NCI-H2029 (cell line): ENCODE measurements around the gene BRIP1.
"Not testable (repeated sequence)": the region's sequence is repeated elsewhere in the genome, so short reads cannot be mapped to it uniquely, and the experiment has no call there.

Experiments used
- DNase-seq: peaks from one replicate; lab custom pipeline; 2025; lab: John Stamatoyannopoulos, UW

The BRIP1 gene

DNA sequence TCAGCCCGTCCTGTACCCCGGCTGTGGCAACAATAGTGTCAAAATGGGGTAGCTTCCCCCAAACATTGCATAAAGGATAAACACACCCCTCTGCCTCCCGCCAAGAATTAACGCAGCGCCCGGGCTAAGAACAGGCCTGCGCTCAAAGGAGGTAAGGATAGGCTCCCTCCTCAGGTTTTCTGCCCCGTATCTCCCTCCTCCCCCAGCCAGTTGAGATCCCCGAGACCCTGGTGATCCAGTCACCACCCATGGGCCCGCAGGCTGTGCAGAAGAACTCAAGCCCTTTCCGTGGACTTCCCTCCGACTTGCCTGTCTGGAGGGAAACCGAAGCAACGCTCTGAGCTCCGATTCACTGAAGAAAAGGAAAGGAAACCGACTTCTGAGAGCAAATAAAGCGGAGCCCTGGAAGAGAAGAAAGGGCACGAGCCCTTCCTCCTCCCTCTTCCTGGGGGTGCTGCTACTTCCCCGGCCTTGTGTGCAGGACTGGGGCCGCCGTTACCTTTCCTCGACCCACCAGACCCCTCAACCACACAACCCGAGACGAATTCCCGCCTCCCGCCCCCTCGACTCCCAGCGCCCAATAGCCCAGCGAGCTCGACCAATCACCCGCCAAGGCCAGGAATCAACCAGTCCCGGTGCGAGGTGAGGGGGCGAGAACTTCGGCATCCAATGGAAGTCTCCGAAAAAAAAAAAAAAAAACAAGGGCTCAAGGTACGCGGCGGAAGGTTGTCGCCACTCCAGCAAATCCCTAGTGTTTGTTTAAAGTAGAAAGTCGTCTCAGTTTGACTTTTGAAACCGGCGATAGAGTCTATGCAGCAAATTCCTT, at the start of gene BRIP1:
TSS of gene BRIP1 (minus strand) at position 554 of the 826 bp plus-strand sequence. CDS start 1,989 bp downstream, outside the sequence.
- DNase-seq, result peak; percentile 84

DNA sequence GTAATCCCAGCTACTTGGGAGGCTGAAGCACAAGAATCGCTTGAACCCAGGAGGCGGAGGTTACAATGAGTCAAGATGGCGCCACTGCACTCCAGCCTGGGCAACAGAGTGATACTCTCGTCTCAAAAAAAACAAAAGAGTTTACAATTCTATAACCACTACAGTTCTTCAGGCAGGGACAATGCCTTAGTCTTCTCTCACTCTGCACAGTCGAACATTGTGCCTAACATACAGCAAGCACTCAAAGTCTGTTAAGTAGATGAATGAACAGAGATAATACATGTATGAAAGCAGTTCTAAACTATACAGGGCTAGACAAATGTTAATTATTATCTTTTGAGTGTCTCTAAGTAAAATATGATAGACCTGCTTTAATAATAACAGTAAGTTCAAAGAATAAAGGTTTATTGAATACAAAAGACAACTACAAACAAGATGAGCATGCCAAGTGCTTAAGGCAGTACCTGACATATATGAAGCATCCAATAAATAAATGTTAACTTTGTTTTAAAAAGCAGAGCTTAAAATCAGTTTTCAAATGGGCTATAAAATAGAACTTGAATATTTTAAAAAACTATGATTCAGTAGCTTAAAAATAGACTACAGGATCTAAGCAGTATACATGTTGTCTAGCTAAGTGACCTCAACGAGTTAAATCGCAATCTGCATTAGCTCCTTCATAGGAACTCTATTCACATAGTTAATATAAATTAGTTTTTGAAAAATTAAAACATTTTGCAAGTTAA, 45.1 kb upstream of the BRIP1 start:
- no peak for DNase-seq

DNA sequence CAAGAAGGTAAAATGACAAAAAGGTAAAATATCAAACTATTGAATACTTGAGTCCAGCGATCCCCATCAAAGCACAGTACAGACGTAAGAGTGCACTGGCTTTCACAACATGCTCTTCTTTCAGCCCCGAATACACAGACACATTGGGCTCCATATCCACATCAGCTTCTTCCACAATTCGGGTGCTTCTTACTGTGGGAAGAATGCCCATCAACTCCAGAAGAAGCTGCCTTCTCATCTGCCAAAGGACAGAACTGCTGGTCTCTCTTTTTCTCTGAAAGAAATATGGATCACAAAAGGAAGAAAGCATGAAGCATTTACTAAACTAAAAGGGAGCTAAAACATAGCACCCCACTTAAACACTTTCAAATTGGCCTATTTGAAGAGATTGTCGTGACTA, 44.0 kb upstream of the BRIP1 start:
- no peak for DNase-seq

DNA sequence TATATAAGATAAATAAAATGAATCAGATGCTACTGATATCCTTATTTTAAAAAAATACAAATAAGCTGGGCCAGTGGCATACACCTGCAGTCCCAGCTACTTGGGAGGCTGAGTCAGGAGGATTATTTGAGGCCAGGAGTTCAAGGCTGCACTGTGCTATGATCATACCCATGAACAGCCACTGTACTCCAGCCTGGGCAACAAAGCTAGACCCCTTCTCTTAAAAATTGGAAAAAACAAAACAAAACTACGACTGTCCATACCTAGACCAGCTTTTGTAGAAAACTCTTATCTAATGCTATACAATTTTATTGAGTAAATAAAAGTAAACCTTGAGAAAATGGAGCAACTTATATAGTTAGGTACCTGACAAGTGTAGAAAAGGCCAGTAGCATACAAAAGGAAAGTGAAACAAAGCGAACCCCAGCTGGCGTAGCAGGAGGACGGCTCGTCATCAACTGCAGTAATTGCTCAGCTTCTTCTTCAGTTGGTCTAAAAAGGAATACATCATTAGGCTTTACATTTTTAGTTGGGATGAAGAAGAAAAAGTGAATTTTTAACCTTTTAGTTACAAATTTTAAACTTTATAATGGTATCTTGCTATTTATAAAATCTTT, 40.9 kb upstream of the BRIP1 start:
- no peak for DNase-seq

- DNase-seq, result no peak
Measured at GRCh38 chr17:61903251-61903650, 39.9 kb upstream of the BRIP1 start.

DNA sequence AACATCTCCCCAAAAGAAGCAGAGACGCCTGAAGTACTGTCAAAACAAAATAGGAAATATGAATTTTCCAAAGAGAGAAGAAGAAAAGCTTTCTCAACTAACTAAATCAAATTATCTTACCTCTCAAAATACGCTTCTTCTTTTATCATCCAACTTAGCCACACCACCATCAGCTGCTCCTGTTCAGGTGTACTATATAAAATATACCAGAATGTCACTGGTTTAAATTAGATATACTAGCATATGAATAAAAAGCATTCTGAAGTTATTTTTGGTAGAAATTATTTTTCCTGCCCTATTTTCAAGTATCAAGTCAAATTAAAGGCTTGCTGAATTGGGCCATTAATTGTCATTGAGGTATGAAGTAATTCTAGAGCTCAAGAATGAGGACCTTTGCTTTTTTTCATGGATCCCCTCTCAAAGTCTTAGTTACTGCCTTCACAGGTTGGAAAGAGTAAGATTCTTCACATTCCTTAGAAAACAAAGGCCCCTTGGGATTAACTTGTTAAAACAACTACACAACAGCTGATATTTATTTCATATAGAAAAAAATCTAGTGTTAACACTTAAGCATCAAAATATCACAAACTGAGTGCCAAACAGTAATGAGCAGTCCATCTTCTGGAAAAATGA, 34.3 kb upstream of the BRIP1 start:
- DNase-seq, result no peak

- no peak for DNase-seq
Measured at GRCh38 chr17:61895391-61895790, 32.1 kb upstream of the BRIP1 start.

DNA sequence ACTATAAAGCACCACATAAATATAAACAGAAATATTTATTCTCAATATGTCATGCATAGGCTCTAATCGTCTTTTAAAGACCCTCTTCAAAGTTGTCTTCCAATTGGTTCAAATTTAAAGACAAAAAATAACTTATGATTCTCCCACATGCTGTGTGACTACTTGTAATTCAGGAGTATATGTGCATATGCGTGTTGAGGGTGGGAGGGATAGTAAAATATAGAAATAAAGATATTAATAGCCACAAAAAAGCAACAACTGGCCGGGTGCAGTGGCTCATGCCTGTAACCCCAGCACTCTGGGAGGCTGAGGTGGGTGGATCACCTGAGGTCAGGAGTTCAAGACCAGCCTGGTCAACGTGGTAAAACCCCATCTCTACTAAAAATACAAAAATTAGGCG, 31.0 kb upstream of the BRIP1 start:
- not testable (repeated sequence) for DNase-seq

- DNase-seq, result not testable (repeated sequence)
Measured at GRCh38 chr17:61887733-61888132, 24.4 kb upstream of the BRIP1 start.

DNA sequence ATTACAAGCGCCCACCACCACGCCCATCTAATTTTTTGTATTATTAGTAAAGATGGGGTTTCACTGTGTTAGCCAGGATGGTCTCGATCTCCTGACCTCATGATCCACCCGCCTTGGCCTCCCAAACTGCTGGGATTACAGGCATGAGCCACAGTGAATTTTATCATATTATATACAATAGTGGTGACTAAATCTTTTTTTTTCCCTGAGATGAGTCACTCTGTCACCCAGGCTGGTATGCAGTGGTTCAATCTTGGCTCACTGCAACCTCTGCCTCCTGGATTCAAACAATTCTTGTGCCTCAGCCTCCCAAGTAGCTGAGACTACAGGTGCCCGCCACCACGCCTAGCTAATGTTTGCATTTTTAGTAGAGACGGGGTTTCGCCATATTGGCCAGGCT, 22.5 kb upstream of the BRIP1 start:
- DNase-seq, result not testable (repeated sequence)

- no peak for DNase-seq
Measured at GRCh38 chr17:61884864-61885263, 21.5 kb upstream of the BRIP1 start.

DNA sequence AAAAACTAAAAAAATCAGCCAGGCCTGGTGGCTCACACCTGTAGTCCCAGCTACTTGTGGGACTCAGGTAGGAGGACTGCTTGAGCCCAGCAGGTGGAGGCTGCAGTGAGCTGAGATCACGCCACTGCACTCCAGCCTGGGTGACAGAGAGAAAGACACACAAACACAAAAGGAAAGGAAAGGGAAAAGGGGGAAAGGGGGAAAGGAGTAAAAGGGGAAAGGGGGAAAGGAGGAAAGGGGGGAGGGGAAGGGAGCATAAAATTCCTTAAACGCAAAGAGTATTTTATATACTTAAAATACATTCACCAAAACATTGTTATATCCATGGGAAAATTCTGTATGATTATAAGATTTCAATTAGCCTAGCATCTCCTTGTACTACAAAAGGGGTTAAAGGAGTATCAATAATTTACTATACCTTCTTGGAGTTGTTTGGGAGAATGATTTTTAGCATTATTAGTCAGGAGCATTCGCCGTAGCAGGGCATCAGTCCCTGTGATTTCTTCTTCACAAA, 17.3 kb upstream of the BRIP1 start:
- DNase-seq, result no peak

DNA sequence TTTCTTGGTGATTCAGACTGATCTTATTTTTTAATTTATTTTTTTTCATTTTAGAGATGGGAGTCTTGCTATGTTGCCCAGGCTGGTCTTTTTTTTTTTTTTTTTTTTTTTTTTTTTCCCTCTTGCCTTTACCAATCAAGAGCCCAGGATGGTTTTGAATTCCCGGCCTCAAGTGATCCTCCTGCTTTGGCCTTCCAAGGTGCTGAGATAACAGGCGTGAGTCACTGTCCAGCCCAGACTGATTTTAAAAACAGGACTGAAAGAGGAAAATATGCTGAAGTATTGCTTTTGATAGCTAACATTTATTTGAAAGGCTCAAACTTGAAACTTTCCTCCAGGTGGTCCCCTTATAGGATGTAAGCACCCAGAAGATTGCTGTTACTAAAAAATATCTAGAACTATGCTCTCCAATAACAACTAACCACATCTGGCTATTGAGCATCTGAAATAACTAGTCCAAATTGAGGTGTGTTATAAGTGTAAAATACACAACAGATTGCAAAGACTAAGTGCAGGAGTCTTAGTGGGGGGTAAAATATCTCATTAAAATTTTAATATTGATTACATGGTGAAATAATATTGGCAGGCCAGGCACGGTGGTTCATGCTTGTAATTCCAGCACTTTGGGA, 15.8 kb upstream of the BRIP1 start:
- DNase-seq, result no peak

GRCh38 chr17:61878520-61878919, 15.2 kb upstream of the BRIP1 start:
- no peak for DNase-seq

DNA sequence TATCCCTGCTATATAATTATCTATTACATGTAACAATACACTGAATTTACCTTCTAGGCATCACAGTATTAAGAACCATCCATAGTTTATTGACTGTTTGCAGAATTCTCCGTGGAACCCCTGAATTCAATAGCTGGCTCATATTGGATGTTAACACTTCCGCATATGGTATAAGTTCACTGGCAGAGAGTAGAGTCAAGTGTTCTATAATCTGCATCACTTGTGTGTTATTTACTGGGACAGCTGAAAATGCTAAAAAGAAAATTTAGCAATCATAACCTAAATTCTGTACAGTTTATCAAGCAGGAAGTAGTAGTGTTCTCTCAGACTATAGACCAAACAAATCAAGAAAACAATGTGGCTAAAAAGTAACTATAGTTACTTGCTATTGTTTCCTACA, 14.5 kb upstream of the BRIP1 start:
- no peak for DNase-seq

GRCh38 chr17:61875804-61876203, 12.5 kb upstream of the BRIP1 start:
- DNase-seq, result no peak

DNA sequence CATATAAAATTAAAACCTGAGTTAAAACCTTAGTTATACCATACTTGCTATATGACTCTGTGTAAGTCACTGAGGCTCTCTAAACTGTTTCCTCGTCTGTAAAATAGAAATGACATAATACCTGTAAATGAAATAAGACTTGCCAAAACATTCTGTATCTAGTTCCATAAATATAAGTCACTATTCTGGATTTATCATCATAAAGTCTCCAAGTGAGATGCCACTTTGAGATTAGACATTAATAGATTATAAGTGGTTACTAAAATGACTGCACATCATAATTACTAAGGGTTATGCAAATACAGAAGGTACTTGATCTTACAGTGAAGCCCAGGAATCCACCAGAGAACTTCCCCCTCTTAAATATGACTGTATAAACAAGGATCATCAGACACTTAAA, 12.0 kb upstream of the BRIP1 start:
- no peak for DNase-seq

DNA sequence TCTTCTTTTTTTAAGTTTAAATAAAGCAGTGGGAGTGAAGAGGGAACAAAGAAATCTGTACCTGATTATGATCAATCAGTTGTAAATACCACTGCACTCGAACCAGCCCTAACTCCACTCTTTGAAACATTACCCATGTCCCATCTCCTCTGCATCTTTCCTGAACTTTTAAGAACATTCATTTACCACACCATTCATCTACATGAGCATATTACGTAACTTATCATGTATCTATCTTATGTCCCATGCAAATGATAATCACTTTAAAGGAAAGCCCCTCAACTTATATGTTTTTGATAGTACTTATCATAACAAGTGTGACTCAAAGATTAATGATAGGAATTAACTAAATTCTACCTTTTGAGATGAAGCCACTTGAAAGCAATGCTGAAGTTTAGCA, 10.7 kb upstream of the BRIP1 start:
- DNase-seq, result no peak

DNA sequence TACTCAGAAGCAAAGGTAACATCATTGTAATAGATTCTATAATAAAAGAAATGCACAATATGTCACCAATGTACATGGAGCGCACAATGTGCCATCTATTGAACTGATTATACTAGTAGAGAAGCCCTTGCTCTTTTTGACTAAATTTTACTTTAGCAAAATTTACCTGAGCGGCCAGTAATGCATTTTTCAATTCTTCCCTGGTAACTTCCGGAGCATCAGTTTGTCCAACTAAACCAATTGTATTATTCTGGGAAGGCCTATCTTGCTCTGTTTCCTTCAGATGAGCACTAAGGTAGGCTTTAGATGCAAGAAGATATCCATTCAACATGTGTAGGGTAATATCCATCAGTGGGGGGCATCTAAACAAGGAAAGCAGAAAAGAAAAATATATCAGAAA, 8.8 kb upstream of the BRIP1 start:
- no peak for DNase-seq

DNA sequence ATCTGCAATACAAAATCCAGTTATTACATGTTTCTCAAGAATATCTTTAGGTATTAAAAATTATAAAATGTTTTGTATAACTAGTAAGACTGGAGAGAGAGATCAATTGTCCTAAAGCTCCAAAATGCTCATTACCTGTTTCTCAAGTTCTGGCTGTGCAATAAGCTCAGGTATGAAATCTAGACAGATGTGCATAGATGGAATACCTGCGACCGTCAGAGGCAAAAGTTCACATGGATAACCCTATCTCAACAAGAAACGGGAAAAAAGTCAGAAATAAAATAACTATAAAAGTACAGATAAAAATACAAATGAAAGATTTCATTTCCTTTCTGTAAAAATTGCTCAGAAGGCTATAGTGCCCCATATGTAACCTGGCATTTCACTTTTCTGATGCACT, 5.8 kb upstream of the BRIP1 start:
- no peak for DNase-seq

GRCh38 chr17:61868074-61868473, 4.7 kb upstream of the BRIP1 start:
- DNase-seq, result no peak

DNA sequence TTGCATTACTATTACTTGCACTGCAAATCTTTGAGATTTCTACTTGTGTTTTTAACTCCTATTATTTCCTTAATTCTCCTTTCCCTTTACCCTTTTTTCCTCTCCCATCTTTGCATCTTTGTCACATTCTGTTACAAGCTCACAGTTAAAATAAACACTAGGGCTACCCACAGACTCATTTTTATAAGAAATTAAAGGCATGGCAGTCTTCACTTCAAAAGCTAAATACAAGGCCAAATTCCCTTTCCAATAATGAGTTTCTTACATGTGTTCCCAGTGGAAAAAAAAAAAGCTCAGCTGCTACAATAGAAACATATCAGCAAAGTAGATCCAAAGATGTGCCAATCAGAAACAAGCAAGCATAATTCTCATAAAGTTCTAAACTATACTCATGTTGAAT, 3.7 kb upstream of the BRIP1 start:
- no peak for DNase-seq
